CD4-positive, alpha-beta T cell treated with Interleukin-6 at 100 ng/mL for 8 hours (primary cell): ENCODE measurements around the gene FAM227B.
A peak's percentile ranks its signal among the peaks of the same experiment; 100 is the strongest.
"Not testable (repeated sequence)": the region's sequence is repeated elsewhere in the genome, so short reads cannot be mapped to it uniquely, and the experiment has no call there.

ENCODE experiments used
- DNase-seq: peaks from one replicate; pipeline ENCODE4 v3.0.0-alpha.2; 2020; ENCODE audit warnings: mixed read lengths, low spot score

FAM227B gene

GRCh38 chr15:49436751-49437150 lies 183.9 kb downstream of the FAM227B start:
- DNase-seq: no peak

GRCh38 chr15:49435174-49435573 lies 185.4 kb downstream of the FAM227B start:
- no peak for DNase-seq

- no peak for DNase-seq
These were observed 190.6 kb downstream of the FAM227B start for GRCh38 chr15:49430046-49430445.

GRCh38 chr15:49428409-49429095 lies 192.1 kb downstream of the FAM227B start:
- no peak for DNase-seq

- DNase-seq: no peak
These were observed 193.2 kb downstream of the FAM227B start for GRCh38 chr15:49427372-49427771.

GRCh38 chr15:49424954-49425353 lies 195.7 kb downstream of the FAM227B start:
- no peak for DNase-seq

GRCh38 chr15:49423901-49424550 lies 196.6 kb downstream of the FAM227B start:
- DNase-seq: no peak

GRCh38 chr15:49423021-49423420 lies 197.6 kb downstream of the FAM227B start, which contains the start of gene FGF7:
Gene FGF7 (plus strand): TSS chr15:49423242. CDS start chr15:49424298, 1,056 bp downstream.
- DNase-seq: no peak

- peak; percentile 20 for DNase-seq
These were observed 198.6 kb downstream of the FAM227B start for GRCh38 chr15:49421991-49422390.

GRCh38 chr15:49418811-49419210 lies 201.8 kb downstream of the FAM227B start:
- no peak for DNase-seq

- no peak for DNase-seq
These were observed 205.0 kb downstream of the FAM227B start for GRCh38 chr15:49415638-49416037.

- no peak for DNase-seq
These were observed 205.5 kb downstream of the FAM227B start for GRCh38 chr15:49415149-49415548.

GRCh38 chr15:49412797-49413196 lies 207.8 kb downstream of the FAM227B start:
- DNase-seq: no peak

GRCh38 chr15:49410641-49411040 lies 210.0 kb downstream of the FAM227B start:
- no peak for DNase-seq

GRCh38 chr15:49406352-49407118 lies 214.1 kb downstream of the FAM227B start:
- no peak for DNase-seq

GRCh38 chr15:49402515-49403296 lies 217.9 kb downstream of the FAM227B start:
- not testable (repeated sequence) for DNase-seq

GRCh38 chr15:49387471-49387870 lies 233.1 kb downstream of the FAM227B start:
- DNase-seq: no peak

GRCh38 chr15:49383266-49383665 lies 237.4 kb downstream of the FAM227B start:
- DNase-seq: no peak

- no peak for DNase-seq
These were observed 238.2 kb downstream of the FAM227B start for GRCh38 chr15:49382394-49382793.

GRCh38 chr15:49380912-49381311 lies 239.7 kb downstream of the FAM227B start:
- DNase-seq: no peak

- no peak for DNase-seq
These were observed 240.6 kb downstream of the FAM227B start for GRCh38 chr15:49379996-49380395.

- no peak for DNase-seq
These were observed 248.3 kb downstream of the FAM227B start for GRCh38 chr15:49372366-49372765.
